ENCODE data around the gene SIGLEC8.
"Not testable (repeated sequence)": the region's sequence is repeated elsewhere in the genome, so short reads cannot be mapped to it uniquely, and the experiment has no call there.

SIGLEC8 gene

GRCh38 chr19:51476164-51476563, 17.9 kb upstream of the SIGLEC8 start:
- DNase-seq = no peak
- intact Hi-C loops (cut with DNase I) = no loop called here

DNA sequence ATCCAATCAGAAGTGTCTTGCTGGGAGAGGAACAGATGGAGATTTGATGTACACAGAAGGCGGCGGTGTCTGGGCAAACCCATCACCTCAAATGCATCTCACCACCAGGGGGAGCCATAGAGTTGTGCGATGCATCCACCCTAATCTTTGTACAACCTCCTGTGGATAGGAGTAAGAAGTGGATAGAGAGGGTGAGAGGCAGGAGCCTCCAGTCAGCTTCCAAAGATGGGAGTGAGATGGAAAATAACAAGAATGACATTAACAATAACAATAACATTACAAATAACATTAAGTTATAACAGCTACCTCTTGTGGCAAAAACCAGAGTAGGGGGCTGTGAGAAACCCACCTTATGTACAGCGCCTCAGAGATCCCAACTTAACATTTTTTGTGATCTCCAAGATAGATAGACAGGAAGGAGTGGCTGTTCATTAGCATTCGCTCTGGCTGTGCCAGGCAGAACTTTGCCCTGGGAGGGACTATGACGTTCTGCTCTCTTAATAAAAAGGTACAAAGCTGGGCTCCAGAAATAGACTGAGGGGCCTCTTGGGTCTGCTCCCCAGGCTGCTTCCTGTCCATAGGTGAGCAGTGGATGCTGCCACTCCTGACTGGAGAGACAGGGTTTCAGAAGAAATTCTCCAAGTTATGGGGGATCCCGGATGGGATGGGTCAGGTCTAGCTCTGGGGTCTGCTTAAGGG, 14.9 kb upstream of the SIGLEC8 start:
- DNase-seq = peak in 8 of 10 donors; percentile 43 to 91 (median 76)
- intact Hi-C loops (cut with DNase I) = loop anchor here (1.0 to 5.0 kb wide), 3 partner anchors 42 to 304 kb away; no protein-coding TSS in a partner anchor

DNA sequence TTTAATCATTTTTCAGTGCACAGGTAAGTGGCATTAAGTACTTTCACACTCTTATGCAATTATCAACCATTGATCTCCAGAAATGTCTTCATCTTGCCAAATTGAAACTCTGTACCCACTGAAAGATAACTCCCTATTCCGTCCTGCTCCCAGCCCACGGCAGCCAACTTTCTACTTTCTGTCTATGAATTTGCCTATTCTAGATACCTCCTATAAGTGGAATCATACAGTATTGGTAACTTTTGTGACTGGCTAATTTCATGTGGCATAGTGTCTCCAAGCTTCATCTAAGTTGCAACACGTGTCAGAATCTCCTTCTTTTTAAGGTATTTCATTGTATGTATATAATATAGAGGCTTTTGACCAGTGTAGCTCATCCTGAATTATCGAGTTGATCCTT, 14.4 kb upstream of the SIGLEC8 start:
- intact Hi-C loops (cut with DNase I) = loop anchor here (1.0 to 5.0 kb wide), 3 partner anchors 43 to 305 kb away; no protein-coding TSS in a partner anchor
- DNase-seq = no peak

DNA sequence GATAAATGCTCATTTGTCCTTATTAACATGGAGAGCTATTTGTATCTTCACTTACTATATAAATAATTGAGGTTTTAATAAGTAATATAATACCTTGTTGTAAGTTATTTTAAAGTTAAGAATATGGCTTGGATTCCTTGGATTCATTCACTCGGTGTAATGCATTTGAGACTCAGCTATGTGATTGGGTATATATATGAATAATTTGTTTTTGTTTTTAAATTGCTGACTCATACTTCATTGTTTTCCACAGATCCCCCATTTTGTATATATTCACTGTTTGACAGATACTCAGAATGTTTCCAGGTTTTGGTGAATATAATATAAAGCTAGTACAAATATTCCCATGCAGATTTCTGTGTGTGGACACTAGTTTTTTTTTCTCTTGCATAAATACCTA, 13.3 kb upstream of the SIGLEC8 start:
- intact Hi-C loops (cut with DNase I) = loop anchor here (5.0 kb wide), 1 partner anchor 306 kb away; no protein-coding TSS in a partner anchor
- no peak for DNase-seq

DNA sequence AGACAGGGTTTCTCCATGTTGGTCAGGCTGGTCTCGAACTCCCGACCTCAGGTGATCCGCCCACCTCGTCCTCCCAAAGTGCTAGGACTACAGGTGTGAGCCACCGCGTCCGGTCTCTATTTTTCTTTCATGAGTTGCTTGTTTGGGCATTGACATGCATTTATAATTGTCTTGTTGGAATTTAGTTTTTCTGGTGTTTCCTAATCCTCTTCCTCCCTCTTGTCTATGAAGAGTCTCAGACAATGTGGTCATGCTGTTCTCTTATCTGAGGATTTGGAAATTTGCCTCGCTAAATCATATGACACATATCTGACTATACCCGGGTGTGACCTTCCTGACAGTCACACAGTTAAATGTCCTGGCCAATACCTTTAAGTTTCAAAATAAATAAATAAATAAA, 12.7 kb upstream of the SIGLEC8 start:
- intact Hi-C loops (cut with DNase I) = loop anchor here (5.0 kb wide), 1 partner anchor 306 kb away; no protein-coding TSS in a partner anchor
- no peak for DNase-seq

DNA sequence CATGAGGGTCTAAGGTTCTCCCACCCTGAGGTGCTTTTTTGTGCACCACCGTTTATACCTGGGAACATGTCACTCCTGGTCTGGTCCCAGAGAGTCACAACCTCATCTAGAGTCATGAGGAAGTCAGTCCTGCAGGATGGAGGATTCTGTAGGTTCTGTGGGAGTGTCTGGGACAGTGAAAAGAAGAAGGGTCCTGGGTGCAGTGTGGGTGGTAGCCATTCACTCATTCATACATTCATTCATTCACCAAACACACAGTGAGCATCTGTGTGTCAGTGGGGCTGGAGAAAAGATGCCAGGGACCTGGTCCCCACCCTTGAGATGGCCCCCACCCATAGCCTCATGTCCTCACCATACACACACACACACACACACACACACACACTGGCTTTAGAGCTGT, 11.4 kb upstream of the SIGLEC8 start:
- intact Hi-C loops (cut with DNase I) = loop anchor here (5.0 kb wide), 1 partner anchor 308 kb away; no protein-coding TSS in a partner anchor
- peak in 1 of 10 donors; percentile 19 for DNase-seq

- intact Hi-C loops (cut with DNase I) = no loop called here
- no peak for DNase-seq
Observed at GRCh38 chr19:51469162-51469561, 10.9 kb upstream of the SIGLEC8 start.

DNA sequence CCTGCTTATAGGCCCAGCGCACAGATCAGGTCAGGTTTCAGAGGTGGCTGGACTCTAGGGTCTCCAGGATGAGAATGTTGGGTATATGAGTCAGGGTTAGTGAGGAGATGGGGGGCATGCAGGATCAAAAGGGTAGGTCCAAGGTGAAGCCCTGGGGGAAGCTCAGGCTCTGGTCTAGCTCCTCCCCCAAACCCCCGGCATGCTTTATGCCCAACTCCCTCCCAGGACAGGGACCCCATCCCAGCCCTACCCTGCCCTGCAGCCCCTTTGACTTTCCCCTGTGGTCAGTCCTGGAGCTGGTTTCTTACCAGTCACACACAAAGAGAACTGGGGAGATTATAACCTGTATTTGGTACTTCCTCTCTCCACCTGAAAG, 10.3 kb upstream of the SIGLEC8 start:
- no peak for DNase-seq
- intact Hi-C loops (cut with DNase I) = no loop called here

GRCh38 chr19:51467864-51468544, 9.8 kb upstream of the SIGLEC8 start:
- DNase-seq = no peak
- intact Hi-C loops (cut with DNase I) = no loop called here

DNA sequence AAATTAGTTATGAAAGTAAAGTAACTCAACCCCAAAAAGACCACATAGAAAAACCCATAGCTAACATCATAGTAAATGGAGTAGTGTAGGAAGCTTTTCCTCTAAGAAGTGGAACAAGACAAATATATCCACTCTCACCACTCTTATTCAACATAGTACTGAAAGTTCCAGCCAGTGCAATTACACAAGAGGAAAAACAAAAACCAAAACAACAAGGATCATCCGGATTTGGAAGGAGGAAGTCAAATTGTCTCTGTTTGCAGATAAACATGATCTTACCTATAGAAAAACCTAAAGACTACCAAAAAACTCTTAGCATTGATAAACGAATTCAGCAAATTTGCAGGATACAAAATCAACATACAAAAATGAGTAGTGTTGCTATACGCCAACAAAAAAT, 8.5 kb upstream of the SIGLEC8 start:
- no peak for DNase-seq
- intact Hi-C loops (cut with DNase I) = no loop called here

DNA sequence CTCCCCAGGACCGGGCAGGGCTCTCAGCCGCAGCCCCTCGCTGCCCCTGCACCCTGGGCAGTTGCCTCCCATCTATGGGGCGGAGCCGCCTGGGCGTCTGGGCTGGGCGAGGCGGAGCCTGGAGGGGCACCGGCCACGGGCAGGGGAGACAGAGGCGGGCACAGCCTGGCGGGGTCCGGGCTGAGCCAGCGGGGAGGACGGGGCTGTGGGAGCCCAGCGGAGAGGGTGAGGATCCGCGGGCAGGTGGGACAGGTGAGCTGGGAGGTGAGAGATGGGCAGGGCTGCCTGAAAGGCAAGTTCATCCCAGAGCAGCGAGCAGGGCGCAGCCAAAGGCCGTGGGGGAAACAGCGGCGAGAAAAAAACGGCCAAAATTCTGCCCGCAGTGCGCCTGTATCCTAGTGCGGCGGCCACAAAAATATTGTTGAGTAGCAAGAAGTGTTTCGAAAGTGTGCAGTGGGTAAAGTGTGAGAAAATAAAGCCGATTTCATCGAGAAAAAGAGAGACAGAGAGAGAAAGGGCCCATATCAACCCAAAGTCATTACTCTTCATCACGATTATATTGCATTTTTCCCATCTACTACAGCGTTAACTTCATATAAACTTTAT, 5.8 kb upstream of the SIGLEC8 start:
- DNase-seq; intact Hi-C loops (cut with DNase I): not testable (repeated sequence)

- intact Hi-C loops (cut with DNase I) = no loop called here
- DNase-seq = peak in 1 of 10 donors; percentile 16
Observed at GRCh38 chr19:51462681-51463080, 4.4 kb upstream of the SIGLEC8 start.

DNA sequence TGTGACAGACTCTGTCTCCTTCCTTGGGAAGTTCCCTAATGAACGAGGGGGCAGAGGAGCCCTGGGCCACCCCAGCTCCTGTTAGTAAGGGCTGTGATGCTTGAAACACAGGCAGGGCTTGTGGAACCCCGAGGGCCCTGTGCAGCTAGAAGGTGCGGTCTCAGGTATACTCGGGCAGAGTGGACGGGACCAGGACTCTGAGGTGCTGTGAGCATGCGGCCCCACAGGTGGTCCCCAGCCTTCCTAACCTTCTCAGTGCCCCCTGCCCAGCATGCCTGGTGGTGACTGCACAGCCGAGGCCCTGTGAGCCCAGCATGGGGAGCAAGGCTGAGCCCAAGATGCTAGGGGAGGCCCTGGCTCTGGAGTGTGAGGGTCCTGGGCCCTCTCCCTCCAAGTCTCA, 4.0 kb upstream of the SIGLEC8 start:
- peak in 2 of 10 donors; percentile 42 to 67 for DNase-seq
- intact Hi-C loops (cut with DNase I) = no loop called here

DNA sequence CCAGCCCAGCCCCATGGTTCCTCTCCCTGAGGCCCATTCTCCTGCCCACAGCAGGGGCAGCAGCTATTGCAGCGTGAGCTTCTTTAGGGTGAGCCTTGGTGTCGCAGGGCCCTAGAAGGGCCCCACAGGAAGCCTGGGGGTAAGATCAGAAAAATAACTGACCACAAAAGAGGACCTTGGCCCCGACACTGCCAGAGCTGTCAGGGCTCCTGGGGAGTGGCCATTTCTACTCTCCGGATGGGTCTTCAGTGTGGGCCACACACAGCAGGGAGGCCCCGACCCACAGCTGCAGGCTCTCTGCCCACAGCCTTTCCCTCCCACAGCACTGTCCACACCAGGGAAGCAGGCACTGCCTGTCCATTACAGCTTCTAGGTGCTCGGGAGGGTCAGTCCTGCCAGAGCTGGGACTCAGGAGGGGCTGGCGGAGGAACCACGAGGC, 3.5 kb upstream of the SIGLEC8 start:
- intact Hi-C loops (cut with DNase I) = no loop called here
- DNase-seq = peak in 2 of 10 donors; percentile 57 to 85

- DNase-seq = peak in 1 of 10 donors; percentile 66
Observed at GRCh38 chr19:51460164-51460992, 2.1 kb upstream of the SIGLEC8 start.

GRCh38 chr19:51458899-51459505, 748 bp upstream of the SIGLEC8 start:
- DNase-seq = no peak
- intact Hi-C loops (cut with DNase I) = no loop called here

More at GRCh38 chr19:51460164-51460992, 2.1 kb upstream of the SIGLEC8 start:
- intact Hi-C loops (cut with DNase I) = no loop called here

GRCh38 chr19:51457351-51458013, 772 bp downstream of the SIGLEC8 start:
- DNase-seq = no peak

DNA sequence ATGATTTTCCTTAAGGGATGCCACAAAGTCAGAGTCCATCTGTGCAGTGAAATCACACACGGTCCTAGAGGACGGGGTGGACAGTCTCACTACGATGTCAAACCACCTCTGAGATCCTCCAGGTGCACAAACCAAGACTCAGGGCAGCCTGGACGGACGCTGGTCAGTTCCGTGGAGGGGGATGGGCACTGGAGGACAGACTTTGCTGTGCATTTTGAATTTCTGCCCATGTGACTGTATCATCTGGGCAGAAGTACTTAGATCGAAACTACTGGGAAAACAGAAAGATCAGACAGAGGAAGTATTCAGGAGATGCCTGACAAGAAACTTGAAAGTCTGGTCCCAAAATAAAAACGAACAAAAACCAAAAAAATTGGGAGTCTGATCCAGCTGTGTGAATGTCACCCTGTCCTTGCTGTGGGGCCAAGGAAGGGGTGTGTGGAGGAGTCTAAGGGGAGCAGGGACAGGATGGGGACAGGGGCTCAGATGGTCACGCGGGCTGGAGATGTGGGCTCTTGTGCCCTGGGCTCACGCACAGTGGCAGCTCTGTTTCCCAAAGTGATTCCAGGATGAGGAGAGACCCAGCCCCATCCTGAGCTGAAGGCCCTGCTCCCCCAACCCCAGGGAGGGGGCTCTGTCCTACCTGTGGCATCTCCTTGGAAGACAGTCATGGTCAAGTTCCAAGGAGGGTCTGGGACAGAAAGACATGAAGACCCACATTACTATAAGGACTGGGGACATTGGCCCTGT, 1.5 kb downstream of the SIGLEC8 start:
- no peak for DNase-seq
- intact Hi-C loops (cut with DNase I) = no loop called here

More at GRCh38 chr19:51457351-51458013, 772 bp downstream of the SIGLEC8 start:
- intact Hi-C loops (cut with DNase I) = no loop called here
